T-helper 1 cell treated with Interleukin-12 subunit alpha and Interleukin-12 subunit beta and Interleukin-4 antibody, amounts not matched to agents 30 μg/mL and 1 μg/mL, for 36 hours (primary cell): ENCODE results near the gene RIBC1.
"Not testable (repeated sequence)": the region's sequence is repeated elsewhere in the genome, so short reads cannot be mapped to it uniquely, and the experiment has no call there.

ENCODE experiments used
- H3K27ac Mint-ChIP-seq: one replicate; pipeline ENCODE4 v1.8.0; 2021; ENCODE audit warnings: mild to moderate bottlenecking, mixed read lengths
- H3K27me3 Mint-ChIP-seq: one replicate; pipeline ENCODE4 v1.8.0; 2021; ENCODE audit warnings: low read depth, mixed read lengths
- H3K36me3 Mint-ChIP-seq: one replicate; pipeline ENCODE4 v1.8.0; 2021; ENCODE audit warnings: low read depth, mixed read lengths
- H3K4me1 Mint-ChIP-seq: one replicate; pipeline ENCODE4 v1.8.0; 2021; ENCODE audit warnings: low read depth, mixed read lengths
- H3K4me3 Mint-ChIP-seq: one replicate; pipeline ENCODE4 v1.8.0; 2021; ENCODE audit warnings: mild to moderate bottlenecking, moderate library complexity, mixed read lengths
- H3K9me3 Mint-ChIP-seq: one replicate; pipeline ENCODE4 v1.8.0; 2021; ENCODE audit warnings: mixed read lengths

RIBC1 gene

DNA sequence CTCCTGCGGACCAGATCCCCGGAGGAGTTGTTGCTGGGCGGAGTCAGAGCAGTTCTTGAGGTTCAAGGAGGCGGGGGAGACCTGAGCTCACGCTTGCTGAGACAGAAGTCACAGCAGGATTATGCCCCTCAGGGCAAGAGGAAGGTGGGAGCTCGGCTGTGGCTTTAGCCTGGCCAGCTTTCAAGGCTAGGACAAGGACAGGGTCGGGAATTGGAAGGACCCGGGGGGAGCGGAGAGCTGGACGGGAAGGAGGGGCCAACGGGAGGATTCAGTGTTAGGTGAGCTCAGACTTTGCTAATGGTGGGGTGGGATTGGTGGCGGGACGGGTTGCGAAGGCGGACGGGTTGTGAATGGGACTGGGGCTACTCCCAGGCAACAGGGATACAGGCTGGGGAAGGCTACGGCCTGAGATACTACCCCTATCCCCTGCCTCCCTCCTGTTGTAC, at the start of gene RIBC1:
Gene RIBC1, plus strand, starts transcription at position 13 of the 446 bp plus-strand sequence. CDS start 3,404 bp downstream, outside the sequence.
- Mint-ChIP-seq H3K4me1 (peaks cover 26% of the 10 kb centered on the region), H3K36me3 (peaks cover 2% of the 10 kb centered on the region)

DNA sequence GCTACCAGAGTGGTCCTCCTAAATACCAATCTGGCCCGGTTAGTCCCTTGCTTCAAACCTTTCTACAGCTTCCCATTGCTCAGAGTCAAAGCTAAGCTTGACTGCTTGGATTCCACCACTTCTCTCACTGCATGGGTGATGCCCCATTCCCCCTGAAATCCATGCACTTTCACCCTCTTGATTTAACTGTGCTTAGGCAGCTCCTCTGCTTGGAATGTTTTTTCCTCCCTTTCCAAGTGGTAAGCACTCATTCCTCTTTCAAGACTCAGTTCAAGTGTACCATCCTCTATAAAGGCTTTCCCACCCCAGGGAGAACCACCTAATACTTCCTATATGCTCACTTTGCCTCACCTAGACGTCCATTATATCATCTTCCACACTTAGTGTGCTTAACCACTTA, 49.4 kb upstream of the RIBC1 start:
- no peak overlapping the region for H3K4me3 Mint-ChIP-seq
- H3K27ac Mint-ChIP-seq = no peak overlapping the region
- H3K9me3 Mint-ChIP-seq = no peaks in the 10 kb centered on the region
- H3K27me3 Mint-ChIP-seq = no peaks in the 10 kb centered on the region
- H3K36me3 Mint-ChIP-seq = peaks cover 15% of the 10 kb centered on the region
- peaks cover 3% of the 10 kb centered on the region for H3K4me1 Mint-ChIP-seq

More for the DNA sequence above, at the start of gene RIBC1:
- Mint-ChIP-seq H3K9me3 (no peaks in the 10 kb centered on the region), H3K27ac (peak within 1 kb of the TSS; percentile 98), H3K4me3 (peak within 1 kb of the TSS; percentile 95), H3K27me3 (no peaks in the 10 kb centered on the region)

DNA sequence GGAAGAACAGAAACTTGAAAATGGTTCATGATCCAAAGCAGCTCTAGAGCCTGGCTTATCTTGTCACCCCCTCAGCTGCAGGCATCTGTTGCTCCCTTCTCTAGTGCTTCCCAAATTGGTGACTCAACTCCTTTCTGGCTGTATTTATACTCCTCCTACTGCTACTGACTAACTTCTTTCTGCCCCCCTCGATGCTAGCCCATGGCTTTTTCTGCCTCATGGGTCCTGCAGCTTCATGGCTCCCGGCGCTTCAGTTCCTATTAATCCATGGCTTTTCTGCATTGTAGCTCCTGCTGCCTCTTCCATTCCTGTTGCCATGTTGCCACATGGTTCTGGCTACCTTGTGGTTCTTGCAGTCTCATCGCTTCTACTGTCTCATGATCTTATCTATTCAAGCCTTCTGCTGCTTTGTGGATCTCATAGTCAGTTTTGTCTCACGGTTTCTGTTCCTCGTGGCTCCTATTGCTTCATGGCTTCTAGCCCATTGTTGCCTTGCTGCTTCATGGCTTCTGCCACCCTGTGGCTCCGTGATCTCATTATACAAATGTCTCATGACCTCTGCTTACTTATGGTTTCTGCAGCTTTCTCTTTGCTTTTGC, 48.4 kb upstream of the RIBC1 start:
- no peaks in the 10 kb centered on the region for H3K9me3 Mint-ChIP-seq
- H3K4me1 Mint-ChIP-seq = peaks cover 3% of the 10 kb centered on the region
- no peak overlapping the region for H3K4me3 Mint-ChIP-seq
- H3K27me3 Mint-ChIP-seq = no peaks in the 10 kb centered on the region
- peaks cover 16% of the 10 kb centered on the region for H3K36me3 Mint-ChIP-seq
- no peak overlapping the region for H3K27ac Mint-ChIP-seq

DNA sequence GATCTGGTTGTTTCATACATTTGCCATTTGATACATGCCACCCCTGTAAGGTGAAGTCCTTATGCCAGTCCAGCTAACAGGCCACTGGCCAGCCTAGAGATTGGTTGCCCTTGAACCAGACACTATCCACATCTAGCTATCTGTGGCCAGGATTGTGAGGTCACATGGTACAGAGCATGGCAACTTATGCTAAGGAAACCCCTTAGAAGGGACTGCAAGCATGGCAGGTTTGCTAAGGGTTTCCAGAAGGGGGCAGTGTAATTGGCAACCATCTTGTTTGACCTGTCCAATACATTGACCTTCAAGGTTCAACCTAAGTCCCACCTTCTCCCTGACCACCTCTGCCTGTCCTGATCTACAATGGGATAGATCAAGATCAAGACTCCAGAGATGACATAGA, 47.8 kb upstream of the RIBC1 start:
- Mint-ChIP-seq H3K9me3 (no peaks in the 10 kb centered on the region), H3K4me1 (peaks cover 3% of the 10 kb centered on the region), H3K27me3 (no peaks in the 10 kb centered on the region), H3K27ac (no peak overlapping the region), H3K36me3 (peaks cover 16% of the 10 kb centered on the region), H3K4me3 (no peak overlapping the region)

DNA sequence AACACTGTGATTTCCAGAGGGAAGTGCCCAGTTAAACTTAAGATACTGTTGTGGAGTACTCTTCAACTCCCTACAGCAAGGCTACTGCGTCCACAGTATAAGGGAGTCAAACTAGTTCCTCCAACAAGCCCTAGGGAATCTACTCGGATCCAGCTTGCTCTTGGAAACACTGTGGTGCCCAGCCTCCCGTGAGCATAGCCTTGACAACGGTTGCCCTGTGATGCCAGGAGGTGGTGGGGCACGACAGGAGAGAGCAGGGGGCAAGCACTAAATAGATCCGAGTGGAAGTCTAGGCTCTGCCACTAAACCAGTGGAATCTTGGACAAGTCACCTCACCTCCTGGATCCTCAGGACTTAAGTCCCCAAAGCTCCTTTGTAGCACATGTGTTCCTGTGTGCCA, 45.8 kb upstream of the RIBC1 start:
- Mint-ChIP-seq H3K4me1 (peaks cover 3% of the 10 kb centered on the region), H3K27ac (no peak overlapping the region), H3K36me3 (peaks cover 24% of the 10 kb centered on the region), H3K27me3 (no peaks in the 10 kb centered on the region), H3K9me3 (no peaks in the 10 kb centered on the region), H3K4me3 (no peak overlapping the region)

DNA sequence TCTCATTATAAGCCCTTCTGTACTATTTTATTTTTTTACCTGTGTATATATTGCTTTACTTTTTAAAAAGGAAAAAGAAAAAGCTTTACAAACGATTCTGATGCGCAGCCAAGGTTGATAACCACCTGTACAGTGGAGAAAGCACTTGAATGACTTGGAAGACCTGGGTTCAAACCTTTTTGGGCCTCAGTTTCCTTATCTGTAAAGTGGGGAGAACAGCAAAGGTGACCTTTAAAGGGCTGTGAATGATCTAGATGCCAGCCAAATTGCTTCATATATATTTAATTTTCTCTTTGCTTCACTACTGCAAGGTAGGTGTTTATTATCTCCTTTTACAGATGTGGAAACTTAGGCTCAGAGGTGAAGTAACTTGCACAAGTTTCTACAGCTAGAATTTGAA, 45.2 kb upstream of the RIBC1 start:
- Mint-ChIP-seq H3K36me3 (peaks cover 24% of the 10 kb centered on the region), H3K4me1 (peaks cover 3% of the 10 kb centered on the region), H3K27ac (no peak overlapping the region)

DNA sequence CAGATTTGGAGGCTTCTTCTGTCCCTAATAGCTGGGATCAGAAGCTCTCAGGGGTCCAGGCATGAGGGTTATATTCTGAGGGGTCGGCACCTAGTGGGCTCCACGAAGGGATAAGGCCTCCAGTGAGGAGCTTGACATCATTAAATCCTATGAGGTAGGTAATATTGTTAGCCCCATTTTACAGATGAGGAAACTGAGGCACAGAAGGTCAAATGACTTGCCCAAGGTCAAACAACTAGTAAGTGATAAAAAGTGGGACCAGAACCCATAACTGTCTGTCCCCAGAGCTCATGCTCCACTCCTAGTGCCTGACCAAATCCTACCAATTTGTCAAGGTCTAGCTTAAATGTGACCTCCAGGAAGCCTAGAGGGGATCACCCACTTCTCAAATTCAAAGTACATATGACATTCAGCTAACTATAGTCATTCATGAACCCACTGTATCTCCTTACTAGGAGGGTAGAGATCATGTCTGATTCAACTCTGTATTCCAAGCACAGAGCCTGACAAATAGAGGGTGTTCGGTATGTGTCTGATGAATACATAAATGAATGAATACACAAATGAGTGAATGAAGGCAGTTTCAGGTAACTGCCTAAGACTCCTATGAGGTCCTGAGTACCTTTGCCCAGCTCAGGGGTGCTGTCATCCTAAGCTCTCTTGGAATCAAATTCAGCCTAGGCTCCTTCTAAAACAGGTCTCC, 43.5 kb upstream of the RIBC1 start:
- Mint-ChIP-seq H3K4me3 (no peak overlapping the region), H3K27me3 (no peaks in the 10 kb centered on the region)

More for the DNA sequence above, 45.2 kb upstream of the RIBC1 start:
- no peaks in the 10 kb centered on the region for H3K9me3 Mint-ChIP-seq
- no peak overlapping the region for H3K4me3 Mint-ChIP-seq
- no peaks in the 10 kb centered on the region for H3K27me3 Mint-ChIP-seq

DNA sequence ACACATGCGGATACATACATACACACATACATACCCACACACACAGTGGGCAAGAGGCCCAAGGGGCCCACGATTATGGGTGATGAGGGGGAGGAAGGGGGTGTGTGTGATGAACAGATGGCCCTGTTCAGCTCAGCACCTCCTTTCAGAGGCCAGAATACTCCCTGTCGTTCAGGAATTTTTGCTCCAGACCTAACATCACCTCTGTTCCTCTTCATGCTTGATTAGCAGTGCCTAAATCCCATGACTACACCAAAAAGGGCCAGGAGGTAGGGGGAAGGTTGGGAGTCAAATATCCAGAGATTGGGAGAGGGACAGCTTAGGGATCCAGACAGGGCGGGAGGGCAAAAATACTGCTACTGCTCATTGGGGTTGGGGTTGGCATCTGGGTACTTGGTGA, 42.9 kb upstream of the RIBC1 start:
- Mint-ChIP-seq H3K36me3 (peaks cover 23% of the 10 kb centered on the region), H3K27me3 (no peaks in the 10 kb centered on the region)

More for the DNA sequence above, 43.5 kb upstream of the RIBC1 start:
- Mint-ChIP-seq H3K9me3 (no peaks in the 10 kb centered on the region), H3K27ac (no peak overlapping the region), H3K36me3 (peaks cover 29% of the 10 kb centered on the region), H3K4me1 (no peaks in the 10 kb centered on the region)

DNA sequence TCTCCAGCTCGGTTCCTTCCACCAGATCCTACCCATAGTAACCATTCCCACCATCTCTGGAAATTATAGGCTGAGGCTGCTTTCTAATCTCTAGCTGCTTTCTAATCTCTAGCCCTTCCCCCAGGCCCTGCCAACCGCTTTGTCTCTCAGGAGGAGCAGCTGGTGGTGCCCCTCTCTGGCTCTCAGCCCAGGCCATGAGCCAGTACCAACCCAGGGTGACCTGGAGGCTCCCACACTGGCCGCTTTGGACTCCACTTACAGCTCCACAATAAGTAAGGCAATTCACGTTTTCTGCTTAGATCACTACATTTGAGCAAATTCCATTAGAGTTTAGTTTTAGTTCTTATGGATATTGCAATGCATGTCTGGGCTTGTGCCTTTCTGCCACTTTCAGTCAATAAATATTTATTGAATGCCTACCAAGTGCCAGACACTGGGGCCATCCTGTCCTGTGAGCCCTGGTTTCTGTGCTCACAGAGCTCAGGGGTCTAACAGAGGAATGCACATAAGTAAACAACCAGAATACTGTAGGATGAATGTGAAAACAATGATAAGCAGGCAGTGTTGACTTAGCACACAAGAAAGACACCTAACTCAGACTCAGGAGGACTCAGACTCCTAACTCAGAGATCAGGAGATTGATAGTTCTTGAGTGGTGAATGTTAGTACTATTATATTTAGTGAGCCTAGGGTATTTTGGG, 39.1 kb upstream of the RIBC1 start:
- H3K36me3 Mint-ChIP-seq = peaks cover 16% of the 10 kb centered on the region

More for the DNA sequence above, 42.9 kb upstream of the RIBC1 start:
- Mint-ChIP-seq H3K9me3 (no peaks in the 10 kb centered on the region), H3K27ac (no peak overlapping the region), H3K4me3 (no peak overlapping the region), H3K4me1 (no peaks in the 10 kb centered on the region)

DNA sequence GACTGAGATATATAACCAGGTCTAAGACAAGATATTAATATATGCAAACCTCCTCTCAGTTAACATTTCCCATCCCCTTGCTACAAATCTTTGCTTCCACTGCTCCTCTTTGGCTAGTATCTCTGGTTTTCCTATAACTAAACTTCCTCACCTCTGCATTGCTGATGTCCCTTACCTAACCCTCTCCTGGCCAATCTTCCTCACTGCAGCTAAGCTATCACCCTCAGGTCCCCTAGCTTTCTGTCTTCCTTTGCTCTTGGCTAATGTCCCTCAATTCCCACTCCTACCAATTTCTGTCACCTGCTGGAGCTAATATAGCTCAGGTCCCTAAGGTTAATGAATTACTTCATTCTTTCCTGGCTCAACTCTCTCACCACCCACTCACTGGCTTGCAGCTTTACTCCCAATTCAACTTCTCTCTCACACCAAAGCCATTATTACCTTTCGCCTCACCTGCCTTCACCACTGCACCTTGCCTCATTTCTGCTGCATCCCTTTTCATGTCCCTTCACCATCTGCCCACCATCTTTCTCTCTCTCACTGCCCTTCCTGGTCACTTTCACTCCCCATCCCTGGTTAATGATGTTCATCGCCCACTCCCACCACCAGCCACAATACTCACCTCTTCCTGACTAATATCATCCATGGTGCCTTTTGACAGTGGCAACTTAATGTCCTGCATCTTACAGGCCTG, 26.9 kb upstream of the RIBC1 start:
- H3K27me3 Mint-ChIP-seq = no peaks in the 10 kb centered on the region
- H3K36me3 Mint-ChIP-seq = peaks cover 29% of the 10 kb centered on the region
- H3K4me1 Mint-ChIP-seq = no peaks in the 10 kb centered on the region
- no peaks in the 10 kb centered on the region for H3K9me3 Mint-ChIP-seq
- no peak overlapping the region for H3K4me3 Mint-ChIP-seq
- H3K27ac Mint-ChIP-seq = no peak overlapping the region

More for the DNA sequence above, 39.1 kb upstream of the RIBC1 start:
- Mint-ChIP-seq H3K4me3 (no peak overlapping the region), H3K4me1 (no peaks in the 10 kb centered on the region), H3K27ac (no peak overlapping the region), H3K9me3 (no peaks in the 10 kb centered on the region), H3K27me3 (no peaks in the 10 kb centered on the region)

DNA sequence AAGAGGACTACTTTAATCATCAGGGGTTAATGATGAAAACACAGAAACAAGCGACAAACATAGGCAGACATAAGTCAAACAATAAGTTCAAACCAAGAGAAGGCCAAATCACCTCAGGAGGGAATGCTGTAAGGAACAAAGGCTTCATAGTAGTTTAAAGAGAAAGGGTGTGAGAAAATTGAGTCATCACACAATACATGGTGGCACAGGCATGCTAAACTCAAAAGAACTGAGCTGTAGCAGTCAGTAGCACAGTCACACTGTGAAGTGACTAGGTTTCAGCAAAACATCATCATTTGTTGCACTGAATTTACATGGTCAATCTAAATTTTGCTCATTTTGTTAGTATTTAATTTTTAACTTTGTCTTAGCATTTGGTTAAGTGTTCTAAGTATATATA, 24.5 kb upstream of the RIBC1 start:
- H3K4me1 Mint-ChIP-seq = no peaks in the 10 kb centered on the region
- no peak overlapping the region for H3K4me3 Mint-ChIP-seq
- no peaks in the 10 kb centered on the region for H3K9me3 Mint-ChIP-seq
- no peaks in the 10 kb centered on the region for H3K27me3 Mint-ChIP-seq
- peaks cover 33% of the 10 kb centered on the region for H3K36me3 Mint-ChIP-seq
- no peak overlapping the region for H3K27ac Mint-ChIP-seq

DNA sequence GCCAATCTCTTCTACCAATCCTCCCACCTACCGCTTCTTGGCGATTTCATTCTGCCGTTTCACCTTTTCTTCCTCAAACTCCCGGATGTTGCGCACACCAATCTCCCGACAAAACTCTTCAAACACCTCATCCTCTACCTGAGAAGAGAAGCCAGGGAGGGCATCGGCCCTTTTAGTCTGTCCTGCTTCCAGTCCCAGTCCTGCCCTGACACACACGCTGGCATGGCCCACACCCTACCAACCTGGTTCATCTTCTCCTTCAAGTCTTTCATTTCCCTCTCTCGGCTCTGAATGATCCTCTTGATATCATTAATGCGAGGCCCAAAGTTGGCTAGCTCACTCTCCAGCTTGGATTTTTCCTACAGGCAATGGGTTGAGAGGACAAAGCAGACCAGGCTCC, 19.1 kb upstream of the RIBC1 start:
- Mint-ChIP-seq H3K9me3 (no peaks in the 10 kb centered on the region), H3K27me3 (no peaks in the 10 kb centered on the region), H3K4me1 (no peaks in the 10 kb centered on the region), H3K4me3 (no peak overlapping the region), H3K27ac (no peak overlapping the region), H3K36me3 (peaks cover 27% of the 10 kb centered on the region)

DNA sequence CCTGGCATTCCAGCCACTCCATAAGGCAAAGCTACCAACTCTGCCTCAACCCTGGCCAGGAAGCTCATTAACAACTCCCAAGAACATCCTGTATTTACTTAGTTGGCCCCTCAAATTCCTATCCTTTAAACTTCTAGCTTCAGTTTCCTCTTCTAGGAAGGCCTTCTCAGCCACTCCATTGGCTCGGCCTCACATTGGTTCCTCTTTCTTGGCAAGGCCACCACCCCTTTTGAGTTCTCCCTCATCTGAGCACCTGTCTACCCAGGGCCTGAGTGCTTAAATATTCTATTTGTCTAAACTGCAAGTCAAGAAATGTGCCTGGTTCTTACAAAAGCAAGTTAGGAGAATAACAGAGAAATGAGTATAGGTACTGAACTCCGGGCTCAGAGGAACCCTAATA, 10.2 kb upstream of the RIBC1 start:
- no peaks in the 10 kb centered on the region for H3K27me3 Mint-ChIP-seq
- no peak overlapping the region for H3K27ac Mint-ChIP-seq
- H3K4me3 Mint-ChIP-seq = no peak overlapping the region
- peaks cover 21% of the 10 kb centered on the region for H3K36me3 Mint-ChIP-seq
- peaks cover 1% of the 10 kb centered on the region for H3K4me1 Mint-ChIP-seq
- no peaks in the 10 kb centered on the region for H3K9me3 Mint-ChIP-seq

DNA sequence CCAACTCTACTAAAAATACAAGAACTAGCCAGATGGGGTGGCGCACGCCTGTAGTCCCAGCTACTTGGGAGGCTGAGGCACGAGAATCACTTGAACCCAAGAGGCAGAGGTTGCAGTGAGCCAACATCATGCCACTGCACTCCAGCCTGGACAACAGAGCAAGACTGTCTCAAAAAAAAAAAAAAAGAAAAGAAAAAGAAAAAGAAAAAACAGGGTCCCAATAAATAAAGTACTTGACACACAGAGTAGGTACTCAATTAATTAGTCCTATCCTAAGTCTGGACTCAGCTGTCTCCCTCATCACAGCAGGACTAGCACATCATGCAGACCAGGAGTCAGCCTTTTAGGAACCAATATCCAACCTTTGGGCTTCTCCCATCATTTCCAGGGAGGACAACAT, 2.3 kb upstream of the RIBC1 start:
- H3K9me3 Mint-ChIP-seq, H3K36me3 Mint-ChIP-seq, H3K27ac Mint-ChIP-seq, H3K27me3 Mint-ChIP-seq: not testable (repeated sequence)
- H3K4me1 Mint-ChIP-seq = peaks cover 28% of the 10 kb centered on the region
- peak overlapping the region; percentile 95 for H3K4me3 Mint-ChIP-seq
